GM19193 (cell line): ENCODE measurements around the gene NXPH3.

ENCODE experiments used
- POLR2A ChIP-seq: IDR thresholded peaks from 4 replicates; pipeline ENCODE4 v1.6.1; 2011; ENCODE audit not compliant: insufficient read depth, insufficient read length; ENCODE audit errors: extremely low read depth

The NXPH3 gene

GRCh38 chr17:49570540-49571242, 5.0 kb upstream of the NXPH3 start:
- no peak for TF ChIP-seq POLR2A

- no peak for TF ChIP-seq POLR2A
Observed at GRCh38 chr17:49571283-49571682, 4.4 kb upstream of the NXPH3 start.

GRCh38 chr17:49571764-49572163, 3.9 kb upstream of the NXPH3 start:
- no peak for TF ChIP-seq POLR2A

- TF ChIP-seq POLR2A = no peak
Observed at GRCh38 chr17:49572226-49572625, 3.4 kb upstream of the NXPH3 start.

GRCh38 chr17:49572806-49573420, 2.8 kb upstream of the NXPH3 start:
- no peak for TF ChIP-seq POLR2A

- no peak for TF ChIP-seq POLR2A
Observed at GRCh38 chr17:49573510-49574322, 2.0 kb upstream of the NXPH3 start.

GRCh38 chr17:49574323-49574781, 1.3 kb upstream of the NXPH3 start:
- no peak for TF ChIP-seq POLR2A

GRCh38 chr17:49574945-49575678, 559 bp upstream of the NXPH3 start:
- TF ChIP-seq POLR2A = no peak

- no peak for TF ChIP-seq POLR2A
Observed at GRCh38 chr17:49576088-49576916, 631 bp downstream of the NXPH3 start.

GRCh38 chr17:49576917-49577649, 1.4 kb downstream of the NXPH3 start:
- no peak for TF ChIP-seq POLR2A

GRCh38 chr17:49577650-49577934, 1.9 kb downstream of the NXPH3 start:
- TF ChIP-seq POLR2A = no peak

- no peak for TF ChIP-seq POLR2A
Observed at GRCh38 chr17:49577963-49578362, 2.3 kb downstream of the NXPH3 start.

- TF ChIP-seq POLR2A = no peak
Observed at GRCh38 chr17:49578414-49578813, 2.7 kb downstream of the NXPH3 start.

GRCh38 chr17:49578952-49579500, 3.4 kb downstream of the NXPH3 start:
- TF ChIP-seq POLR2A = no peak

GRCh38 chr17:49579522-49579921, 3.9 kb downstream of the NXPH3 start:
- TF ChIP-seq POLR2A = no peak
